ENCODE measurements around the gene GRB14. TPM values are rescaled to one million over a fixed set of nuclear protein-coding genes. Genes with fewer than 3 reads are reported as not detected.

GRB14 gene
- total RNA-seq, 3 donors from 2014 or later (not counting 1 experiment from before 2014, with no cell fraction given): not detected

GRCh38 chr2:164595031-164595430 is 26.3 kb downstream of the GRB14 start:
- Histone ChIP-seq H3K4me1 (ENCODE audit: control insufficient read depth, insufficient read depth, low read length) (no peaks in the 10 kb centered on the region), H3K9me3 (ENCODE audit: control insufficient read depth, insufficient read depth, low read length) (no peaks in the 10 kb centered on the region), H3K4me3 (ENCODE audit: low read length) (no peak overlapping the region), H3K27me3 (ENCODE audit: control insufficient read depth, insufficient read depth, low read length) (no peaks in the 10 kb centered on the region), H3K27ac (ENCODE audit: low read length) (no peak overlapping the region), H3K36me3 (ENCODE audit: control insufficient read depth, insufficient read depth, low read length) (no peaks in the 10 kb centered on the region)
- Mint-ChIP-seq H3K27me3 (ENCODE audit: low read depth in 2 of 2) (no peaks in the 10 kb centered on the region), H3K27ac (no peak overlapping the region), H3K36me3 (no peaks in the 10 kb centered on the region), H3K4me1 (no peaks in the 10 kb centered on the region), H3K9me3 (peaks cover 2 to 13% of the 10 kb centered on the region in 2 donors), H3K4me3 (no peak overlapping the region)
- ATAC-seq (no peak), DNase-seq (no peak)
- intact Hi-C loops (cut with micrococcal nuclease): no loop called here
- WGBS (ENCODE audit: insufficient coverage): 100% methylated on average over 1 of the region's 1 CpG
- no peak for TF ChIP-seq CTCF (IDR thresholded peaks at IDR 0.05)

GRCh38 chr2:164593959-164594358 is 27.3 kb downstream of the GRB14 start:
- H3K27me3 ChIP-seq (ENCODE audit: control insufficient read depth, insufficient read depth, low read length): no peaks in the 10 kb centered on the region
- DNase-seq (no peak), ATAC-seq (no peak)
- peaks cover 3% of the 10 kb centered on the region for H3K9me3 ChIP-seq (ENCODE audit: control insufficient read depth, insufficient read depth, low read length)
- no peaks in the 10 kb centered on the region for H3K36me3 Mint-ChIP-seq
- H3K4me3 Mint-ChIP-seq: no peak overlapping the region
- H3K36me3 ChIP-seq (ENCODE audit: control insufficient read depth, insufficient read depth, low read length): no peaks in the 10 kb centered on the region
- H3K27ac ChIP-seq (ENCODE audit: low read length): no peak overlapping the region
- peaks cover 2 to 13% of the 10 kb centered on the region in 2 donors for H3K9me3 Mint-ChIP-seq
- H3K27ac Mint-ChIP-seq: no peak overlapping the region
- H3K4me1 ChIP-seq (ENCODE audit: control insufficient read depth, insufficient read depth, low read length): no peaks in the 10 kb centered on the region
- H3K4me3 ChIP-seq (ENCODE audit: low read length): no peak overlapping the region
- H3K27me3 Mint-ChIP-seq (ENCODE audit: low read depth in 2 of 2): no peaks in the 10 kb centered on the region
- no peaks in the 10 kb centered on the region for H3K4me1 Mint-ChIP-seq
- intact Hi-C loops (cut with micrococcal nuclease): no loop called here
- TF ChIP-seq CTCF (IDR thresholded peaks at IDR 0.05): no peak

GRCh38 chr2:164593541-164593940 is 27.7 kb downstream of the GRB14 start:
- no peak for TF ChIP-seq CTCF (IDR thresholded peaks at IDR 0.05)
- H3K4me3 Mint-ChIP-seq: no peak overlapping the region
- H3K36me3 ChIP-seq (ENCODE audit: control insufficient read depth, insufficient read depth, low read length): no peaks in the 10 kb centered on the region
- H3K36me3 Mint-ChIP-seq: no peaks in the 10 kb centered on the region
- H3K27ac ChIP-seq (ENCODE audit: low read length): no peak overlapping the region
- no peaks in the 10 kb centered on the region for H3K27me3 ChIP-seq (ENCODE audit: control insufficient read depth, insufficient read depth, low read length)
- intact Hi-C loops (cut with micrococcal nuclease): no loop called here
- ATAC-seq: no peak
- H3K4me1 Mint-ChIP-seq: no peaks in the 10 kb centered on the region
- no peak for DNase-seq
- no peak overlapping the region for H3K4me3 ChIP-seq (ENCODE audit: low read length)
- H3K4me1 ChIP-seq (ENCODE audit: control insufficient read depth, insufficient read depth, low read length): no peaks in the 10 kb centered on the region
- no peaks in the 10 kb centered on the region for H3K27me3 Mint-ChIP-seq (ENCODE audit: low read depth in 2 of 2)
- peaks cover 2 to 13% of the 10 kb centered on the region in 2 donors for H3K9me3 Mint-ChIP-seq
- 91% methylated on average over 3 of the region's 4 CpGs for WGBS (ENCODE audit: insufficient coverage)
- H3K9me3 ChIP-seq (ENCODE audit: control insufficient read depth, insufficient read depth, low read length): peaks cover 3% of the 10 kb centered on the region
- no peak overlapping the region for H3K27ac Mint-ChIP-seq

GRCh38 chr2:164589522-164589921 is 31.8 kb downstream of the GRB14 start:
- TF ChIP-seq CTCF (IDR thresholded peaks at IDR 0.05): no peak
- no peak overlapping the region for H3K27ac ChIP-seq (ENCODE audit: low read length)
- H3K36me3 Mint-ChIP-seq: no peaks in the 10 kb centered on the region
- DNase-seq (no peak), ATAC-seq (no peak)
- H3K4me3 Mint-ChIP-seq: no peak overlapping the region
- WGBS (ENCODE audit: insufficient coverage): 62% methylated on average over 2 of the region's 2 CpGs
- no peaks in the 10 kb centered on the region for H3K27me3 Mint-ChIP-seq (ENCODE audit: low read depth in 2 of 2)
- intact Hi-C loops (cut with micrococcal nuclease): no loop called here
- H3K27ac Mint-ChIP-seq: no peak overlapping the region
- H3K36me3 ChIP-seq (ENCODE audit: control insufficient read depth, insufficient read depth, low read length): no peaks in the 10 kb centered on the region
- H3K27me3 ChIP-seq (ENCODE audit: control insufficient read depth, insufficient read depth, low read length): no peaks in the 10 kb centered on the region
- no peak overlapping the region for H3K4me3 ChIP-seq (ENCODE audit: low read length)
- no peaks in the 10 kb centered on the region for H3K4me1 ChIP-seq (ENCODE audit: control insufficient read depth, insufficient read depth, low read length)
- H3K9me3 Mint-ChIP-seq: peaks cover 2 to 8% of the 10 kb centered on the region in 2 donors
- peaks cover 3% of the 10 kb centered on the region for H3K9me3 ChIP-seq (ENCODE audit: control insufficient read depth, insufficient read depth, low read length)
- no peaks in the 10 kb centered on the region for H3K4me1 Mint-ChIP-seq
